HG03280 (cell line): ENCODE data around the gene NRXN2.

Source experiments
- ATAC-seq: cut with Tn5 transposase; IDR thresholded peaks from one replicate; pipeline ENCODE4 v1.9.1; 2021; ENCODE audit warnings: mild to moderate bottlenecking, moderate library complexity; ENCODE audit not compliant: unreplicated experiment

Gene NRXN2

GRCh38 chr11:64654439-64654838 is 68.6 kb downstream of the NRXN2 start:
- ATAC-seq, result no peak

GRCh38 chr11:64653388-64653973 is 69.5 kb downstream of the NRXN2 start:
- ATAC-seq, result no peak

GRCh38 chr11:64652586-64653387 is 70.2 kb downstream of the NRXN2 start:
- no peak for ATAC-seq

- ATAC-seq, result no peak
These were observed 72.0 kb downstream of the NRXN2 start for GRCh38 chr11:64650923-64651523.

- no peak for ATAC-seq
These were observed 73.7 kb downstream of the NRXN2 start for GRCh38 chr11:64649291-64649697.

GRCh38 chr11:64648551-64648950 is 74.4 kb downstream of the NRXN2 start:
- no peak for ATAC-seq

GRCh38 chr11:64647019-64647779 is 75.8 kb downstream of the NRXN2 start:
- ATAC-seq, result no peak

- ATAC-seq, result no peak
These were observed 78.2 kb downstream of the NRXN2 start for GRCh38 chr11:64644647-64645275.

- ATAC-seq, result no peak
These were observed 78.9 kb downstream of the NRXN2 start for GRCh38 chr11:64643920-64644646.

GRCh38 chr11:64643256-64643881 is 79.6 kb downstream of the NRXN2 start:
- no peak for ATAC-seq

- no peak for ATAC-seq
These were observed 80.1 kb downstream of the NRXN2 start for GRCh38 chr11:64642871-64643255.

GRCh38 chr11:64642418-64642735 is 80.6 kb downstream of the NRXN2 start:
- ATAC-seq, result no peak

GRCh38 chr11:64641596-64642417 is 81.2 kb downstream of the NRXN2 start:
- no peak for ATAC-seq

GRCh38 chr11:64639885-64640284 is 83.1 kb downstream of the NRXN2 start:
- ATAC-seq, result no peak

- no peak for ATAC-seq
These were observed 84.2 kb downstream of the NRXN2 start for GRCh38 chr11:64638829-64639228.

GRCh38 chr11:64638018-64638665 is 84.9 kb downstream of the NRXN2 start:
- no peak for ATAC-seq

- ATAC-seq, result no peak
These were observed 85.5 kb downstream of the NRXN2 start for GRCh38 chr11:64637334-64638017.

GRCh38 chr11:64633555-64634159 is 89.3 kb downstream of the NRXN2 start:
- ATAC-seq, result no peak
